ENCODE data around the gene LRRK1.

The LRRK1 gene

DNA sequence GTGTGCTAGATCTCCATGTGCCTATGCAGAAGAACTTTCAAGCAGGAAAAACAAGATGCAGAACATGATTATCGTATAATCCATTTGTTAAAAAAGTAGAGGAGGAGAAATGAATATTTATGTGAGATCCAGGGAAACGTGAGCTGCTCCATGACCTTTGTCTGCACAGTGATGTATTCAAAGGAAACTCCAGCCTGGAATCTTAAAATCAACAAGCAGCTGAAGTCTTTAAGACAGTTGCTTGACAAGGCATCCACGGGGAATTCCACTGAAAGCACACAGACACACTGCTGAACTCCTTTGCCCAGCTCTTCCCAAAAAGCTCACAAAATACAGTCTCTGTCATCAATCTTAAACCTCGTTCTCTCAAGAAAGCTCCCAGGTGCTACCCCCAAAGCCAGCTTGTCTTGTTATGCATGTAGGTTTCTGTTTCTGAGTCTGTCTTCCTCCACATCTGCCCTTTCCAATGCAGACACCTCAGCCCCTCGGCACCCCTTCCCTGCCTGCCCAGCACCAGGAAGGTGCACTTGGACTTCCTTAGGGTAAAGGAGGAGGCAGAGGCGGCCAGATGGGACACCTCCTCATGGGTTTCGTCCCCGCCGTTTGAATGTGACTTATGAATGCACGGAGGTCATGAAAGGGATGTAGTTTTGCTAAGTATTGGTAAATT, 28.7 kb downstream of the LRRK1 start:
- DNase-seq (ENCODE audit: extremely low read depth, insufficient read length): peak; percentile 66
- Histone ChIP-seq H3K4me3 (replicated peaks; ENCODE audit: low read depth, low read length) (no peak overlapping the region), H3K27me3 (replicated peaks; ENCODE audit: control insufficient read depth, insufficient read depth, low read length) (no peaks in the 10 kb centered on the region), H3K36me3 (ENCODE audit: control insufficient read depth, insufficient read depth, low read length) (peaks cover 2% of the 10 kb centered on the region; the same call in 1 of the 2 replicates)
- TF ChIP-seq, protein P1, sequence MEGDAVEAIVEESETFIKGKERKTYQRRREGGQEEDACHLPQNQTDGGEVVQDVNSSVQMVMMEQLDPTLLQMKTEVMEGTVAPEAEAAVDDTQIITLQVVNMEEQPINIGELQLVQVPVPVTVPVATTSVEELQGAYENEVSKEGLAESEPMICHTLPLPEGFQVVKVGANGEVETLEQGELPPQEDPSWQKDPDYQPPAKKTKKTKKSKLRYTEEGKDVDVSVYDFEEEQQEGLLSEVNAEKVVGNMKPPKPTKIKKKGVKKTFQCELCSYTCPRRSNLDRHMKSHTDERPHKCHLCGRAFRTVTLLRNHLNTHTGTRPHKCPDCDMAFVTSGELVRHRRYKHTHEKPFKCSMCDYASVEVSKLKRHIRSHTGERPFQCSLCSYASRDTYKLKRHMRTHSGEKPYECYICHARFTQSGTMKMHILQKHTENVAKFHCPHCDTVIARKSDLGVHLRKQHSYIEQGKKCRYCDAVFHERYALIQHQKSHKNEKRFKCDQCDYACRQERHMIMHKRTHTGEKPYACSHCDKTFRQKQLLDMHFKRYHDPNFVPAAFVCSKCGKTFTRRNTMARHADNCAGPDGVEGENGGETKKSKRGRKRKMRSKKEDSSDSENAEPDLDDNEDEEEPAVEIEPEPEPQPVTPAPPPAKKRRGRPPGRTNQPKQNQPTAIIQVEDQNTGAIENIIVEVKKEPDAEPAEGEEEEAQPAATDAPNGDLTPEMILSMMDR (IDR thresholded peaks at IDR 0.05; ENCODE audit: insufficient read depth, low read length, poor library complexity, severe bottlenecking): no peak

DNA sequence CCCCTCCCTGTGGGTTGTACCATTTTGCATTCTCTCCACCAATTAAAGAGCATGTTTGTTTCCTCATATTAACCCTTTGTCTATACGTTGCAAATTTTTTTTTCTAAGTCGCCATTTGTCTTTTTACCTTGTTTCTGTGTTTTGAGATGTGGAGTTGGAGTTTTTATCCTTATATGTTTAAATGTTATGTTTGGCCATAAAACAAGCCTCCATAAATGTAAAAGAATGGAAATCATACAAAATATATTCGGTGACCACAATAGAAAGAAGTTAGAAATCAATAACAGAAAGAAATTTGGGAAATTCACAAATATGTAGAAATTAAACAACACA, 29.2 kb downstream of the LRRK1 start:
- peaks cover 2% of the 10 kb centered on the region; the same call in 1 of the 2 replicates for H3K36me3 ChIP-seq (ENCODE audit: control insufficient read depth, insufficient read depth, low read length)

DNA sequence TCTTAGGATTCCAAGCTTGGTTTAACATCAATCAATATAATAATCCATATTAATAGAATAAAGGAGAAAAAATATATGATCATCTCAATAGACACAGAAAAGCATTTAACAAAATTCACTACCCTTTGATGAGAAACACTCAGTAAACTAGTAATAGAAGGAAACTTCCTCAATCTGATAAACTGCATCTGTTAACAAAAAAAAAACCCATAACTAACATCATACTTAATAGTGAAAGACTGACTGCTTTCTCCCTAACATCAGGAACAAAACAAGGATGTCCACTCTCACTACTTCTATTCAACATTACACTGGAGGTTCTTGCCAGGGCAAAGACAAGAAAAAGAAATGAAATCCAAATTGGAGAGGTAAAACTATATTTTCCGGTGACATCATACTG, 30.5 kb downstream of the LRRK1 start:
- TF ChIP-seq, protein P1 (IDR thresholded peaks at IDR 0.05; ENCODE audit: insufficient read depth, low read length, poor library complexity, severe bottlenecking): no peak
- Histone ChIP-seq H3K36me3 (ENCODE audit: control insufficient read depth, insufficient read depth, low read length) (peaks cover 2% of the 10 kb centered on the region; the same call in 1 of the 2 replicates), H3K4me3 (replicated peaks; ENCODE audit: low read depth, low read length) (no peak overlapping the region), H3K27me3 (replicated peaks; ENCODE audit: control insufficient read depth, insufficient read depth, low read length) (no peaks in the 10 kb centered on the region)
- DNase-seq (ENCODE audit: extremely low read depth, insufficient read length): no peak

More for the DNA sequence above, 29.2 kb downstream of the LRRK1 start:
- H3K27me3 ChIP-seq (replicated peaks; ENCODE audit: control insufficient read depth, insufficient read depth, low read length): no peaks in the 10 kb centered on the region
- TF ChIP-seq, protein P1 (IDR thresholded peaks at IDR 0.05; ENCODE audit: insufficient read depth, low read length, poor library complexity, severe bottlenecking): no peak
- DNase-seq (ENCODE audit: extremely low read depth, insufficient read length): no peak
- no peak overlapping the region for H3K4me3 ChIP-seq (replicated peaks; ENCODE audit: low read depth, low read length)

DNA sequence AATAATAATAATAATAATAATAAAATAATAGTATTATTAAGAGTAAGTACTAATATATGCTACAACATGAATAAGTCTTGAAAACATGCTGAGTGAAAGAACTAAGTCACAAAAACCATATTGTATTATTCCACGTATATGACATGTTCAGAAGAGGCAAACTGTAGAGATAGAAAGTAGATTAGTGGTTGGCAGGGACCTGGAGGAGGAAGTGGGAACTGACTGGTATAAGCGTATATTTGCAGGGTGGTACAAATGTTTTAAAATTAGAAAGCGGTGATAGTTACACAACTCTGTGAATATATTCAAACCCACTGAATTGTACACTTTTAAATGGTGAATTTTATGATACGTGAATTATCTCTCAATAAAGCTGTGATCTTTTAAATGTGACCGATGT, 32.8 kb downstream of the LRRK1 start:
- no peaks in the 10 kb centered on the region for H3K27me3 ChIP-seq (replicated peaks; ENCODE audit: control insufficient read depth, insufficient read depth, low read length)
- TF ChIP-seq, protein P1 (IDR thresholded peaks at IDR 0.05; ENCODE audit: insufficient read depth, low read length, poor library complexity, severe bottlenecking): no peak
- no peak overlapping the region for H3K4me3 ChIP-seq (replicated peaks; ENCODE audit: low read depth, low read length)
- peaks cover 2% of the 10 kb centered on the region; the same call in 1 of the 2 replicates for H3K36me3 ChIP-seq (ENCODE audit: control insufficient read depth, insufficient read depth, low read length)
- no peak for DNase-seq (ENCODE audit: extremely low read depth, insufficient read length)

DNA sequence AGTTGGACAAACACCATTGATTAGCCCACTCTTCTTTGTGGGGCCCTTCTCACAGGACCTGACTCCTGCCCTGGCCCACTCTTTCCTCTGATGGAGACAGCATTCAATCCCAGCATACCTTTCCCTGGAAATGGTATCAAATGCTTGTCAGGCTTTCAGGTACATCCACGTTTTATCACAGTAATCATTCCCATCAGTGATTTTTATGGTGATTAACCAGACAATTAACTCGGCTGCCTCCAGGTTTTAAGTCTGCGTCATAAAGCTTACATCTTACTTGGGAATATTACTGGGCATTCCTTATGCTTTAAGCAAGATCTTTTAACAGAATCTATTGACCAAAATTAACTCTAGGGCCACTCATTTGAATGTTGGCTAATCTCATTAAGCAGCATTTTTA, 33.4 kb downstream of the LRRK1 start:
- TF ChIP-seq, protein P1 (IDR thresholded peaks at IDR 0.05; ENCODE audit: insufficient read depth, low read length, poor library complexity, severe bottlenecking): no peak
- Histone ChIP-seq H3K36me3 (ENCODE audit: control insufficient read depth, insufficient read depth, low read length) (peaks cover 2% of the 10 kb centered on the region; the same call in 1 of the 2 replicates), H3K27me3 (replicated peaks; ENCODE audit: control insufficient read depth, insufficient read depth, low read length) (no peaks in the 10 kb centered on the region), H3K4me3 (replicated peaks; ENCODE audit: low read depth, low read length) (no peak overlapping the region)
- no peak for DNase-seq (ENCODE audit: extremely low read depth, insufficient read length)

Data from GM06990 (cell line).